Measurements from ENCODE around the gene ATP1A3.

Gene ATP1A3

GRCh38 chr19:41932259-41932719 is 61.7 kb downstream of the ATP1A3 start:
- TF ChIP-seq, protein P1, sequence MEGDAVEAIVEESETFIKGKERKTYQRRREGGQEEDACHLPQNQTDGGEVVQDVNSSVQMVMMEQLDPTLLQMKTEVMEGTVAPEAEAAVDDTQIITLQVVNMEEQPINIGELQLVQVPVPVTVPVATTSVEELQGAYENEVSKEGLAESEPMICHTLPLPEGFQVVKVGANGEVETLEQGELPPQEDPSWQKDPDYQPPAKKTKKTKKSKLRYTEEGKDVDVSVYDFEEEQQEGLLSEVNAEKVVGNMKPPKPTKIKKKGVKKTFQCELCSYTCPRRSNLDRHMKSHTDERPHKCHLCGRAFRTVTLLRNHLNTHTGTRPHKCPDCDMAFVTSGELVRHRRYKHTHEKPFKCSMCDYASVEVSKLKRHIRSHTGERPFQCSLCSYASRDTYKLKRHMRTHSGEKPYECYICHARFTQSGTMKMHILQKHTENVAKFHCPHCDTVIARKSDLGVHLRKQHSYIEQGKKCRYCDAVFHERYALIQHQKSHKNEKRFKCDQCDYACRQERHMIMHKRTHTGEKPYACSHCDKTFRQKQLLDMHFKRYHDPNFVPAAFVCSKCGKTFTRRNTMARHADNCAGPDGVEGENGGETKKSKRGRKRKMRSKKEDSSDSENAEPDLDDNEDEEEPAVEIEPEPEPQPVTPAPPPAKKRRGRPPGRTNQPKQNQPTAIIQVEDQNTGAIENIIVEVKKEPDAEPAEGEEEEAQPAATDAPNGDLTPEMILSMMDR (IDR thresholded peaks at IDR 0.05; ENCODE audit: unreplicated experiment in 3 of 3) = no peak
- Mint-ChIP-seq H3K4me3 (no peak overlapping the region), H3K36me3 (ENCODE audit: low read depth) (no peaks in the 10 kb centered on the region), H3K27me3 (ENCODE audit: low read depth) (peaks cover 88% of the 10 kb centered on the region), H3K27ac (no peak overlapping the region), H3K9me3 (no peaks in the 10 kb centered on the region), H3K4me1 (peaks cover 27% of the 10 kb centered on the region)

GRCh38 chr19:41930926-41931592 is 63.0 kb downstream of the ATP1A3 start:
- TF ChIP-seq, protein P1 (IDR thresholded peaks at IDR 0.05; ENCODE audit: unreplicated experiment in 3 of 3) = peak in 1 of 3 experiments; percentile 32
- Mint-ChIP-seq H3K36me3 (ENCODE audit: low read depth) (no peaks in the 10 kb centered on the region), H3K4me3 (no peak overlapping the region), H3K27me3 (ENCODE audit: low read depth) (peaks cover 78% of the 10 kb centered on the region), H3K27ac (no peak overlapping the region), H3K4me1 (peaks cover 22% of the 10 kb centered on the region), H3K9me3 (no peaks in the 10 kb centered on the region)

DNA sequence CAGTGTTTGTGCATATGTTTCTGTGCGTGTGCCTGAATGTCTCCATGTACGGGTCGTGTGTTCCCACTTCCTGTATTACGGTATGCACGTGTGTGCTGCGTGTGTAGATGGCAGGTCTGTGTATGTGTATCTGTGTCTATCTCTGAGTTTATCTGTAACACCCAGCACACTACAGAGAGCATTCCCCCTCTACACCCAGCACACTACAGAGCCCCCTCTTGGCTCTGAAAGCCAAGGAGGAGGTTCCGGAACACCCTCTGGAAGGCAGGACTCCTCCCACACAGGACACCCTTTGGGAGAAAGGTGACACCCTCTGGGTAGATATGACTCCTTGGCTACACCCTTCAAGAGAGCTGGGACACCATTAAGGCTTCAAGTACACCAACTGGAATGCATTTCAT is 63.7 kb downstream of the ATP1A3 start:
- TF ChIP-seq, protein P1 (IDR thresholded peaks at IDR 0.05; ENCODE audit: unreplicated experiment in 3 of 3) = no peak
- Mint-ChIP-seq H3K36me3 (ENCODE audit: low read depth) (no peaks in the 10 kb centered on the region), H3K4me1 (peaks cover 19% of the 10 kb centered on the region), H3K9me3 (no peaks in the 10 kb centered on the region), H3K27me3 (ENCODE audit: low read depth) (peaks cover 73% of the 10 kb centered on the region), H3K27ac (no peak overlapping the region), H3K4me3 (peak overlapping the region; percentile 58 to 67 (median 65))

DNA sequence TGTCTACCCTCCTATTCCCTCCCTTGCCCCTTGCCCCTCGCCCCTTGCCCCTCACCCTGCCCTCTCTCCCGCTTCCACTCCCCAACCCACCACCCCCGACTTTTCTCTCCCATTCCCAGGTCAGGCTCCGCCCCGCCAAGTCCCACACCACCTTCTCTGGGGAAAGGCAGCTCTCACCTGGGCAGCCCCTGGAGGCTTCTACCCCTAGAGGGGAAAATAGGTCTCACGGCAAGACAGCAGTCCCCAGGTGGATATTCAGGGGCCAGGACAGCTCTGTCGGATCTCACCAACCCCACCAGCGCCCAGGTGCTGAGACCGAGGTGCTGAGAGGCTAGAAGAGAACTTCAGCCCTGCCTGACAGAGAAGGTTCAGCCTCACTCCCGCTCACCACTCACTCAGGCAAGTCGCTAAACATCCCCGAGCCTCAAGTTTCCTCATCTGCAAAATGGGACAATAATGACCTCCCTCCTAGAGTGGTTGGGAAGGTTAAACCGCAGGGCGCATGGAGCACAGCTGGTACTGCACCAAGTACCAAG is 64.4 kb downstream of the ATP1A3 start:
- Mint-ChIP-seq H3K27me3 (ENCODE audit: low read depth) (peaks cover 66% of the 10 kb centered on the region), H3K36me3 (ENCODE audit: low read depth) (no peaks in the 10 kb centered on the region)

DNA sequence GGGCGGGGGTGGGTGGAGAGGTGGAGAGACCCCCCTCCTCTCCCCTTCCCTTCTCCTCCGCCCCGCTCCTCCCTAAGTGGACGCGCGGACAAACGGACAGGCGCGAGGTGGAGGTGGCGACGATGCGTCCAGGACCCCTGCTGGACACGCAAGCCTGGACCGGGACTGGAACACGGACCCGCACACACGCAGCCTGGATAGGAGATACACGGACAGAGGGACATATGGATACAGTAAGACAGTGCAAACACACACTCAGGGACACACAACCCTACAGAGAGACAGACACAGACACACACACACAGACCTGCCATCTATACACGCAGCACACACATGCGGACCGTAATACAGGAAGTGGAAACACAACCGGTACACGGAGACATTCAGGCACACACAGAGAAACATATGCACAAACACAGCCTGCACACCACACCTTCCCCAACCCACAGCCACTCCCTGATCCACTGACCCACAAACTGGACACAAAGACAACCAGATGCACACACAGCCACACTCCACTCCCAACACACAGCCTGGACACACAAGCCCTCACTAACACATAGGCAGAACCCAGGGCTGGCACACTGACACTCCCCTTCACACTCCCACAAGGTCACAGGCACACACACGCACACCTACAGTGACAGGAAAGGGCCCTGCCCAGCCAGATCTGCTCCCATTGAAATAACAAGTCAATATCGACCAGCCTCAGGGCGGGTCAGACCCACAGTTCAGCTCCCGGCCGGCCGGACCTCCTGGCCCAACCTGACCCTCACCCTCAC is 65.1 kb downstream of the ATP1A3 start:
- Mint-ChIP-seq H3K27ac (no peak overlapping the region), H3K36me3 (ENCODE audit: low read depth) (no peaks in the 10 kb centered on the region), H3K4me3 (peak overlapping the region; percentile 72 to 81 (median 80)), H3K27me3 (ENCODE audit: low read depth) (peaks cover 59% of the 10 kb centered on the region), H3K9me3 (no peaks in the 10 kb centered on the region), H3K4me1 (peaks cover 16% of the 10 kb centered on the region)
- TF ChIP-seq, protein P1 (IDR thresholded peaks at IDR 0.05; ENCODE audit: unreplicated experiment in 3 of 3) = no peak

More for the DNA sequence above, 64.4 kb downstream of the ATP1A3 start:
- TF ChIP-seq, protein P1 (IDR thresholded peaks at IDR 0.05; ENCODE audit: unreplicated experiment in 3 of 3) = no peak
- Mint-ChIP-seq H3K27ac (no peak overlapping the region), H3K4me1 (peaks cover 16% of the 10 kb centered on the region), H3K9me3 (no peaks in the 10 kb centered on the region), H3K4me3 (peak overlapping the region; percentile 65 to 80 (median 72))
